ENCODE measurements around the gene CFAP61. TPM values are rescaled to one million over a fixed set of nuclear protein-coding genes. Genes with fewer than 3 reads are reported as not detected.
A peak's percentile ranks its signal among the peaks of the same experiment; 100 is the strongest.
"Not testable (repeated sequence)": the region's sequence is repeated elsewhere in the genome, so short reads cannot be mapped to it uniquely, and the experiment has no call there.

The CFAP61 gene
- total RNA-seq, 1 donor from 2014 or later = 0.40 TPM

GRCh38 chr20:20219016-20219415 is 166.7 kb downstream of the CFAP61 start:
- DNase-seq (ENCODE audit: low spot score) (no peak), ATAC-seq (no peak)
- intact Hi-C loops (cut with DNase I) = no loop called here

DNA sequence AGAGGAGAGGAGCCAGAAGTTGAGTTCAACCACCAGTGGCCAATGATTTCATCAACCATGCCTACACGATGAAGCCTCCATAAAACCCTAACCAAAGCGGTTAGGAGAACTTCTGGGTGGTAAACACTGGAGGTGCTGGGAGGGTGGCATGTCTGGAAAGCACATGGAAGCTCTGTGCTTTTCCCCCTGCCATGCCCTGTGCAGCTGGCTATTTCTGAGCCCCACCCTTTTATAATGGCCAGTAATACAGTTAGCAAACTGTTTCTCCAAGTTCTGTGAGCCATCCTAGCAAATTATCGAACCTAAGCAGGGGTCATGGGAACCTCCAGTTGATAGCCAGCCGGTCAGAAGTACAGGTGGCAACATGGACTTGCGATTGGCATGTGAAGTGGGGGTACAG is 167.8 kb downstream of the CFAP61 start:
- ATAC-seq = no peak
- intact Hi-C loops (cut with DNase I) = no loop called here

DNA sequence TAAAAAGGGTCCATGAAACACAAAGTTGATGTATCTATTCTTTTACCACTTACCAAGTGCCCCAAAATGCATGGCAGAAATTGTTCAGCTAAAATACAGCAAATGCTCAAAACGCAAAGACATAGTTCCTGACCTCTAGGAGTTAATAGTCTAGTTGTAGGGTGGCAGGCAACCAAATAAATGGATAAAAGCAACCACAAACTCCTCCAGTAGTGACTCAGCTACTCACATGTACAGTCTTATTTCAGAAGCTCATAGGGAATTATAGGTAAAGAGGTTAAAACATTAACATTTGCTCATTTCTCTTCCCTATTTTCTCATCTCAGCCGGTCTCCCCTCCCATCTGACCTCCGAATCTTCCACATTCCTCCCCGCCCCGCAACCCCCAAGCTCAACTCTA is 171.6 kb downstream of the CFAP61 start:
- no peak for DNase-seq (ENCODE audit: low spot score)

More for the DNA sequence above, 167.8 kb downstream of the CFAP61 start:
- DNase-seq (ENCODE audit: low spot score) = no peak

DNA sequence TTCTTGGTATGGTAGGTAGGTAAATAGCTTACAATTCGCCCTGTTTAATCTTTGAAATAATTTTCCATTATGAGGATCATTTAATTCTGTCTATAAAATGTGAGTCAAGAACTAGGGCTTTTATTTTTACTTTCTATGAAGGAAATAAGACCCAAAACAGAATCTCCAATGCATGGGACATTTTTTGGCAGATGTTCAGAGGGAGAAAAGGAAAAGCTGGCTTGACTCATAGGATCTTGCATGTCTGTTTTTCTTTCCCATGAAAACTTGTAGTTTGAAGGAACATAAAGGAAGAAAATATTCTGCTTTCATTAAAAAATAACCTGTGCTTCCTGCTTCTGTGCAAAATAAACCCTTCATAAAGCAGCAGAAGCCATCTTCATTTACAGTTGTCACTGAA is 172.5 kb downstream of the CFAP61 start:
- intact Hi-C loops (cut with DNase I) = no loop called here
- ATAC-seq (no peak), DNase-seq (ENCODE audit: low spot score) (no peak)

More for the DNA sequence above, 171.6 kb downstream of the CFAP61 start:
- intact Hi-C loops (cut with DNase I) = no loop called here
- ATAC-seq = no peak

DNA sequence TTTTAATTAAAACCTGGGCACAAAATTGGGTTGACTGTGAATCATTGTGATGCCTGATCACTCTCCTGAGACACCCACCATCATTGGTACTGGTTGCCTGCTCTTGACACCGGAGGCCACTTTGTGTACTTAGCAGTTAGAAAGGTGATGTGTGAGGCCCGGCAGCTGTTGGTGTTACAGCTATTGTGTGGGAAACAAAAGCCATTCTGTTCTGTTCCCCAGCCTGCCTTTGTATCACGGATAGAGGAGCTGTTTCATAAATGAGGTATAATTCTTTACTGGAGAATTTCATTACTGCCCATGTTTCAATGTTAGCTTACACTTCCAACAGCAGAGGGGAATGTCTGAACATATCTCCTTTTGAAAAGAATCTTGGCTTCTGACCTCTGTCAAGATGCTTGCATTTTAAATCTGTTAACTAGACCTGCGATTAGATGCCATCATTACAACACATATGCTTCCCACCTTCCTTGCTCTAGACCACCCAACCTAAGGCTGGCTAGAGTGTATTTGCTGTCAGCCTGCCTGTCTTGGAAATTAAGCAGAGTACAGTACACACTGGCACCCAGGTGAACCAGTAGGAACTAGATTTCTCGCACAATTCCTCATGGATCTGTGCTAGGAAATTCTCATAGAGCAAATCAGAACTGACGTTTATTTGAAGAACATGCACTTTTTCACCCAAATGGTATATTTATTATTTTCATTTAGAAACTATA is 173.2 kb downstream of the CFAP61 start:
- ATAC-seq (no peak), DNase-seq (ENCODE audit: low spot score) (no peak)
- intact Hi-C loops (cut with DNase I) = no loop called here

DNA sequence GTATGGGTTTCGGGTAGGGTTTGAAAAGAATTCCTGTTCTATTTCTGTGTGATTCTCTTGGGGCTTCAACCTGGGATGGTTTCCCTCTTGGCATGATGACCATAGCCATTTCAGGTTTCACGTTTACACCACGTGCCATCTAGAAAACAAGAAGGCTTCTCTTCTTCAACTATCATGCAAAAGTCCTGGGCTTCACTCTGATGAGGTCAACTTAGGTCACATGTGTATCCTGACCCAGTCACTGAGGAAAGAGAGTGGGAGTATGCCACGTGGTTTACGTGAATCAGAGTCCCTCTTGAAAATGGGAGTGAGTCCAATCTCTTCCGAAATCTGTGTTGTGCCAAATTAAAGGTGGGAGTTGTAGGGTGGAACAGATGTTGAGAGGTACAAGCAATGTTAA is 174.2 kb downstream of the CFAP61 start:
- ATAC-seq (no peak), DNase-seq (ENCODE audit: low spot score) (no peak)
- intact Hi-C loops (cut with DNase I) = no loop called here

- DNase-seq (ENCODE audit: low spot score) (no peak), ATAC-seq (no peak)
- intact Hi-C loops (cut with DNase I) = no loop called here
Measured at GRCh38 chr20:20227013-20227571, 174.8 kb downstream of the CFAP61 start.

DNA sequence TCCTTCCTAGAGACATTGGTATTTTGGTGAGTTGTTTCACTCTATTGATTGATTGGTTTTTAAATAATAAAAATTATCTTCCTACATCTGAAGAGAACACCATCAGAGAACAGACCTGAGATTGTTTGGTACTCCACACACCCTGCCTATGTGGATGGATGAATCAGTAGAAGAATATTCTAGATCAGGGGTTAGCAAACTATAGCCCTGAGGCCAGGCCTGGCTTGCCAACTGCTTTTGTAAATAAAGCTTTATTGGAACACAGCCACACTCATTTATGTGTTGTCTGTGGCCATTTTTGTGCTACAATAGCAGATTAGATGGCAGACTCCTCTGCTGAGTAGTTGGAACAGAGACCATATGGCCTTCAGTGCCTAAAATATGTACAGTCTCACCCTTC is 176.0 kb downstream of the CFAP61 start:
- intact Hi-C loops (cut with DNase I) = no loop called here

GRCh38 chr20:20229595-20229994 is 177.3 kb downstream of the CFAP61 start:
- intact Hi-C loops (cut with DNase I) = no loop called here
- DNase-seq (ENCODE audit: low spot score) (no peak), ATAC-seq (no peak)

More for the DNA sequence above, 176.0 kb downstream of the CFAP61 start:
- no peak for DNase-seq (ENCODE audit: low spot score)
- ATAC-seq = no peak

- intact Hi-C loops (cut with DNase I) = no loop called here
- DNase-seq (ENCODE audit: low spot score) (no peak), ATAC-seq (no peak)
Measured at GRCh38 chr20:20230741-20231140, 178.4 kb downstream of the CFAP61 start.

- DNase-seq (ENCODE audit: low spot score) = no peak
- intact Hi-C loops (cut with DNase I) = no loop called here
- ATAC-seq = no peak
Measured at GRCh38 chr20:20231528-20232298, 179.4 kb downstream of the CFAP61 start.

DNA sequence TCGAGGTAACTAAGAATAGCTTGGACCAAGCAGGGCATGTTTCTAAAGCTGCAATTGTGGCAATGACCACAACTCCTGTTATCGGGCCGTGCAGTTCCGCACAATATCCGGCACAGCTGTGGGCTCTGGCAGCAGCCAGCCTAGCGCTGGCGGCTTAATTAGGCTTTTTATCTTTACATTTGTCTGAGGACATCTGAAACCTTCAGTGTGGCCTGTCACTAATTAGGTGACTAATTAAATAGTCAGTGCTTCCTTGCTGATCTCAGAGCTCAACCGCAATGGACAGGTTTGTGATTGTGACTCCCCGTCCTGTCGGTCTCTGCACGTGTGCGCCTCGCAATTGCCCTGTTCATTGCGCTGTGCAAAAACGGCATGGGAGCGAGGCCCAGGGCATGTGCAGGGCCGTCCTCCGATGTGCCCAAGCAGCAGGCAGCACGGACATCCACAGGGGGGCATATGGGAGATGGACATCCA is 180.7 kb downstream of the CFAP61 start:
- intact Hi-C loops (cut with DNase I) = no loop called here
- no peak for DNase-seq (ENCODE audit: low spot score)
- no peak for ATAC-seq

DNA sequence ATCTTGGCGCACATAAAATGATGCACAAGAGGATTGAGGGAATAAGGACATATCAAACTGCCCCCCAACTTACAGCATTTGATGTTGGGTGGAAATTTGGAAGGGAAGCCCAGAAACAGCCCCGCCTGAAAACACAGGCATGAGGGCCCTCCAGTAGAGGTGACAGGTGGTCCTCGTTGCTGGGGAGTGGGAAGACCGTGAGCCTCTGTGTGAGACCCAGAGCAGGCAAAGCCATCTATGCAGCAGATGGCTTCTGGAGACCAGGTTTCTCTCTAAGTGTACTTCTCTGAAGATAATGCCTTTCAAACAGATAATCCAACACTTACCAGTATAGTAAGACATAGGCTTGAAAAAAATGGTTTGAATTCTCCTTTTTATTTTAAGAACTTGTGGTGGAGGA is 183.3 kb downstream of the CFAP61 start:
- no peak for DNase-seq (ENCODE audit: low spot score)
- intact Hi-C loops (cut with DNase I) = no loop called here
- no peak for ATAC-seq

DNA sequence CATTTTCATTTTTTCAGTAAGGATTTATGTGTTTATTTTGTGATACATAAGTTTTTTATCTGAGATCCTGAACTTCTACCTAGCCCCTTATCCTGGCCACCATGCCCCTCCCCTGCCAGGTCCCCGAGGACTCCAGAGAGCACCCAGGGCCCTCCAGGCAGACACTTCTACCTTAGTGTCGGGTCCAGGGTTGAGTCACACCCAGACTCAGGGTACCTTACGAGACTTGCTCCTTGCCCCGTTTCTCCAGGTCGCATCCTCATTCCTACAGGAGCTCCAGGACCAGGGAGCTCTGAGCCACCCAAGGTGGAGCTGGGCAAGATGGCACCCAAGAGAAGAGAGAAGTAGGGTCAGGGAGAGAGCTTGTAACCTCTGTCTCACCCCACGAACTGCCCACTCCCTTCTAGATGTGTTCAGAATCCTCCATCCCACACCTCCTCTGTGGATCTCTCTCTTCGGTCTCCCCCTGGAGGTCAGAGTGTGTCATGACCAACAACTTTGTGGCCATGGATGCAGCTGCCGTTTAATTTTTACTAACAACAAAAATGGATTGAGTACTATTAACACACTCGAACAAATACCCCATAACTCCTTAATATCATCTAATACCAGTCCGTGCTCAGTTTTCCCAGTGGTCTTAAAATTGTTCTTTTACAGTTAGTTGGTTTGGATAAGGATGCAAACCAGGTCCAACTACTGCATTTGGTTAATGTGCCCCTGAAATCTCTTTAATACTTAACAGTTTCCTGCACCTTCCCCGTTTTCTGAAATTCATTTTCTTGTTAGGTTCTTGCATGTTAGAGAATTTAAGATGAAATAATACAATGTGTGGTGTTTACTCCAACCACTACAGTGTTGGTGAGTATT is 185.0 kb downstream of the CFAP61 start:
- peak; percentile 50 for ATAC-seq
- intact Hi-C loops (cut with DNase I) = no loop called here
- no peak for DNase-seq (ENCODE audit: low spot score)

DNA sequence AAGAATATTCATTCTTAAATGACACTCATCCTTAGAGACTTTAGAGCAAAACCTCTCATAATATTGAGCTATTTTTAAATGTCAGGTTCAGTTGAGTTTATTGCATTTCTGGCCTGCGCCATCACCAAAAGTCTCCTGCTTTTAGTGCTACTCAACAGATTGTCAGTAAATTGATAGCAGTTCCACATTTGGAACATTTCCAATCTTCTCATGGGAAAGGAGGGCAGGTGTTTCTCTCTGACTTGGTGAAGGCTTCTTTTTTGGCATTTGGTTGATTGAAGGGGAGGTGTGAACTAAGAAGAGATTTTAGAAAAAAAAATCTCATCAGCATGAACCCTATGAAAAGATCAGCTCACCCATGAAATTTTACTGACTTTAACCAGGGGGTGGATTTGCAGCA is 189.6 kb downstream of the CFAP61 start:
- intact Hi-C loops (cut with DNase I) = no loop called here
- no peak for ATAC-seq
- no peak for DNase-seq (ENCODE audit: low spot score)

DNA sequence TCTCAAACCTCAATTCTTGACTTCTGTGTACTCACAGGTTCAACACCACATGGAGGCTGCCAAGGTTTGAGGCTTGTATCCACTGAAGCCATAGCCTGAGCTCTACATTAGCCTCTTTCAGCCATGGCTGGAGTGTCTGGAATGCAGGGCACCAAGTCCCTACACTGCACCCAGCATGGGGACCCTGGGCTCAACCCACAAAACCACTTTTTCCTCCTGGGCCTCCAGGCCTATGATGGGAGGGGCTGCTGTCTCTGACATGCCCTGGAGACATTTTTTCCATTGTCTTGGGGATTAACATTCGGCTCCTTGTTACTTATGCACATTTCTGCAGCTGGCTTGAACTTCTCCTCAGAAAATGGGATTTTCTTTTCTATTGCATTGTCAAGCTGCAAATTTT is 192.1 kb downstream of the CFAP61 start:
- intact Hi-C loops (cut with DNase I); ATAC-seq; DNase-seq (ENCODE audit: low spot score): not testable (repeated sequence)

DNA sequence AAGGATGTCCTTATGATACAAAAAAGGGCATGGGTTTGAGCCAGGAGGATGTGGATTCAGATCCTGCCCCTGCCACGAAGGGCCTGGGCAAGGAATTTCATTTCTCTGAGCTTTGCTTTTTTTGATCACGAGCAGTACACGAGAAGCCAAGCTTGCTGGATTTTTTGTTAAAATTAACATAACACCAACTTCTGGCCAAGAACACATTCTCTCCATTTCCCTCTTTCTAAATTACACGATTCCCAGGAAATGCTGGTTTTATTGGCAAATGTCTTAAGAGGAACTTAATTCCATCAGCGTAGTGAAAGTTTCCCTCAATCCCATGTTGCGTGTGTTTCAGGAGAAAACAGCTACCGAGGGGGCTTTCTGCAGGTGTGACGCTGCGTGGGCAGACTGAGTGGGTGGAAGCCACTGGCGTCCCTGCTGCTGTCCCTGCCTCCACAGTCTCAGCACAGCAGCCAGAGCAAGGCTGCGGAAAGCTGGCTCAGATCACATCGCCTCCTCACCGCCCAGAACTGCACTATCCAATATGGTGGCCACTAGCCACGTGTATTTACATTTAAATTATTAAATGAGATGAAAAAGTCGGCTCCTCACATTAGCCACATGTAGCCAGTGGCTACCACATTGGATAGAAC is 194.8 kb downstream of the CFAP61 start:
- intact Hi-C loops (cut with DNase I) = no loop called here
- ATAC-seq = no peak
- DNase-seq (ENCODE audit: low spot score) = no peak

- no peak for DNase-seq (ENCODE audit: low spot score)
- intact Hi-C loops (cut with DNase I) = no loop called here
- ATAC-seq = no peak
Measured at GRCh38 chr20:20248620-20249200, 196.4 kb downstream of the CFAP61 start.
